OCI-LY1 (cell line): ENCODE results near the gene MZF1.

Experiments used
- H2AFZ ChIP-seq: fragments of 200-600 bp; sonication (generic), shearing (Covaris generic); 2 replicates; pipeline ENCODE4 v1.6.0; 2014; ENCODE audit warnings: antibody characterized with exemption, mild to moderate bottlenecking, low read length
- H3F3A ChIP-seq: fragments of 200-600 bp; sonication (generic), shearing (Covaris generic); 2 replicates; pipeline ENCODE4 v1.6.0; 2014; ENCODE audit warnings: mild to moderate bottlenecking, antibody characterized with exemption, low read length, moderate library complexity; ENCODE audit not compliant: insufficient read depth
- H3K27ac ChIP-seq: fragments of 200-600 bp; sonication (generic); 2 replicates; pipeline ENCODE4 v1.5.1; 2014; ENCODE audit warnings: low read length, mixed run types, mild to moderate bottlenecking, low read depth; ENCODE audit not compliant: poor library complexity, severe bottlenecking
- H3K27me3 ChIP-seq: fragments of 200-600 bp; sonication (generic); 2 replicates; pipeline ENCODE4 v1.6.0; 2014; ENCODE audit warnings: antibody characterized with exemption, mild to moderate bottlenecking, low read length, moderate library complexity; ENCODE audit not compliant: insufficient read depth
- H3K36me3 ChIP-seq: fragments of 200-600 bp; sonication (generic); 2 replicates; pipeline ENCODE4 v1.6.1; 2014; ENCODE audit warnings: mild to moderate bottlenecking, antibody characterized with exemption, low read length, moderate library complexity, mixed read lengths; ENCODE audit not compliant: insufficient read depth
- H3K4me1 ChIP-seq: fragments of 200-600 bp; sonication (generic); 2 replicates; pipeline ENCODE4 v1.5.1; 2014; ENCODE audit warnings: mild to moderate bottlenecking, low read length, moderate library complexity; ENCODE audit not compliant: insufficient read depth, severe bottlenecking
- H3K4me2 ChIP-seq: fragments of 200-600 bp; sonication (generic), shearing (Covaris generic); 2 replicates; pipeline ENCODE4 v1.6.1; 2014; ENCODE audit warnings: low read length
- H3K4me3 ChIP-seq: fragments of 200-600 bp; sonication (generic); 2 replicates; pipeline ENCODE4 v1.5.1; 2014; ENCODE audit warnings: low read length, low read depth, mild to moderate bottlenecking, mixed read lengths; ENCODE audit not compliant: poor library complexity, severe bottlenecking
- H3K79me2 ChIP-seq: fragments of 200-600 bp; shearing (Covaris generic); 2 replicates; pipeline ENCODE4 v1.6.1; 2016; ENCODE audit warnings: mixed run types, low read length, mixed read lengths; ENCODE audit not compliant: insufficient read depth
- H3K9ac ChIP-seq: fragments of 200-600 bp; sonication (generic), shearing (Covaris generic); 2 replicates; pipeline ENCODE4 v1.6.1; 2014; ENCODE audit warnings: mild to moderate bottlenecking, low read length, mixed read lengths
- H3K9me2 ChIP-seq: fragments of 200-600 bp; sonication (generic), shearing (Covaris generic); 2 replicates; pipeline ENCODE4 v1.6.1; 2014; ENCODE audit warnings: low read depth, mild to moderate bottlenecking, low read length, mixed read lengths
- H3K9me3 ChIP-seq: fragments of 200-600 bp; shearing (Covaris generic); 2 replicates; pipeline ENCODE4 v1.6.1; 2014; ENCODE audit warnings: low read length, mixed read lengths
- H4K20me1 ChIP-seq: fragments of 200-600 bp; sonication (generic), shearing (Covaris generic); 2 replicates; pipeline ENCODE4 v1.6.0; 2016; ENCODE audit warnings: mild to moderate bottlenecking, low read length; ENCODE audit not compliant: insufficient read depth
- CTCF ChIP-seq: fragments of 200-600 bp; sonication (generic), shearing (Covaris generic); IDR thresholded peaks from 2 replicates; pipeline ENCODE4 v1.5.1; 2017; ENCODE audit warnings: mild to moderate bottlenecking, antibody characterized with exemption, low read length, moderate library complexity, mixed read lengths
- EZH2 ChIP-seq: fragments of 200-600 bp; sonication (generic), shearing (Covaris generic); IDR thresholded peaks from 2 replicates; pipeline ENCODE4 v1.8.0; 2017; ENCODE audit warnings: borderline replicate concordance, mixed run types, mild to moderate bottlenecking, antibody characterized with exemption, low read length, moderate library complexity, mixed read lengths

MZF1 gene

GRCh38 chr19:58550362-58551122 lies 22.6 kb downstream of the MZF1 start:
- Histone ChIP-seq H3K9ac (no peak overlapping the region), H3K27me3 (no peaks in the 10 kb centered on the region), H3K79me2 (peaks cover 20% of the 10 kb centered on the region), H4K20me1 (no peaks in the 10 kb centered on the region), H3K4me3 (no peak overlapping the region), H3K4me2 (no peak overlapping the region), H3K9me3 (no peaks in the 10 kb centered on the region), H3K36me3 (peaks cover 83% of the 10 kb centered on the region), H2AFZ (no peak overlapping the region), H3K4me1 (peaks cover 33% of the 10 kb centered on the region), H3K9me2 (no peaks in the 10 kb centered on the region), H3K27ac (no peak overlapping the region), H3F3A (0 out of 2 replicates have a peak, but pooled peaks cover 7% of the 10 kb centered on the region)
- no peak for TF ChIP-seq CTCF
- no peak for TF ChIP-seq EZH2

GRCh38 chr19:58549664-58550361 lies 23.3 kb downstream of the MZF1 start:
- Histone ChIP-seq H3K9me3 (no peaks in the 10 kb centered on the region), H3K79me2 (peaks cover 27% of the 10 kb centered on the region), H3K27ac (no peak overlapping the region), H3K9me2 (no peaks in the 10 kb centered on the region), H3K4me3 (no peak overlapping the region), H3K27me3 (no peaks in the 10 kb centered on the region), H4K20me1 (no peaks in the 10 kb centered on the region), H3F3A (0 out of 2 replicates have a peak, but pooled peaks cover 7% of the 10 kb centered on the region), H3K4me2 (no peak overlapping the region), H3K9ac (no peak overlapping the region), H3K36me3 (peaks cover 86% of the 10 kb centered on the region), H2AFZ (no peak overlapping the region), H3K4me1 (peaks cover 30% of the 10 kb centered on the region)
- no peak for TF ChIP-seq EZH2
- no peak for TF ChIP-seq CTCF

- H3K9me2 ChIP-seq: no peaks in the 10 kb centered on the region
- no peak overlapping the region for H3K27ac ChIP-seq
- H3K36me3 ChIP-seq: peaks cover 87% of the 10 kb centered on the region
- H3K27me3 ChIP-seq: no peaks in the 10 kb centered on the region
- peaks cover 29% of the 10 kb centered on the region for H3K79me2 ChIP-seq
- no peak overlapping the region for H2AFZ ChIP-seq
- H3K9ac ChIP-seq: no peak overlapping the region
- no peaks in the 10 kb centered on the region for H4K20me1 ChIP-seq
- H3K4me1 ChIP-seq: peaks cover 26% of the 10 kb centered on the region
- TF ChIP-seq EZH2 (no peak), CTCF (no peak)
- no peak overlapping the region for H3K4me2 ChIP-seq
- no peak overlapping the region for H3K4me3 ChIP-seq
- H3K9me3 ChIP-seq: no peaks in the 10 kb centered on the region
- 0 out of 2 replicates have a peak, but pooled peaks cover 7% of the 10 kb centered on the region for H3F3A ChIP-seq
Observed at GRCh38 chr19:58548859-58549663, 24.1 kb downstream of the MZF1 start.
